ENCODE results near the gene DNM2. TPM values are rescaled to one million over a fixed set of nuclear protein-coding genes. Genes with fewer than 3 reads are reported as not detected.
"Not testable (repeated sequence)": the region's sequence is repeated elsewhere in the genome, so short reads cannot be mapped to it uniquely, and the experiment has no call there.

Gene DNM2
- total RNA-seq, 1 donor from 2014 or later = 410 TPM

DNA sequence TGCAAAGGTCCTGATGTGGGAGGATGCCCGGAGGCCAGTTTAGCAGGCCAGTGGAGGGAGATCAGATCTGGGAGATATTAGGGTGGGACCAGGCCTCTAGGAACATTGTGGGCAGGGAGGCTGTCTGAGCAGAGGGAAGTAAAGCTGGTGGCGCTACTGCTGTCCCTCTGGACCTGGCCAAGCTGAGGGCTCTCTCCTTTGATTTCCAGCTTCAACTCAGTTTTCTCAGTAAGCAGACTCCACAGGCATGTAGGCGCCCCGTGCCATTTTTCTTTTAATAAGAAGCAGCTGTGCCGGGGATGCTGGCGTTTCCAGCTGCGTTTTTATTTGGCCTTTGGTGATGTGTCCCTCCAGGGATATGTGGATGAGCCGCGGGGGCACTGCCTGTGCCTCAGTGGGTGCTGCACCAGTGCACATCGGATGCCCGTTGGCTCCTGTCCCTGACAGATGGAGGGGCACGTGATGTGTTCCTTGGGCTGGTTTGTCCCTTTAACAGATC lies 6.7 kb downstream of the DNM2 start:
- intact Hi-C loops (cut with micrococcal nuclease) = no loop called here

DNA sequence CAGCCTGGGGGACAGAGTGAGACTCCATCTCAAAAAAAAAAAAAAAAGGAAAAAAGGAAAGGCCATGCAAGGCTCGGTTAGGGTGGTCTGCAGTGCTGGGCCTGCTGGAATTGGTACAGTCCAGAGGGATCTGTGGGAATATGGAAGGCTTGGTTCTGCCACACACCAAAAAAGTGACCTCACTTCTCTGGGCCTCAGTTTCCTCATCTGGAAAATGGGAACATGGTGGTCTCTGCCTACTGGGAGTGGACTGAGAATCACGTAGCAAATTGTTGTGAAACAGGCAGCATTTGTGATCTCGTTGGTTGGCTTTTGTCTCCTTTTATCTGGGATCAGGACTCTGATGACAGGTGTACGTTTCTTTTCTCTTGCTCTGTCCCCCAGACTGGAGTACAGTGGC lies 7.5 kb downstream of the DNM2 start:
- intact Hi-C loops (cut with micrococcal nuclease) = no loop called here

DNA sequence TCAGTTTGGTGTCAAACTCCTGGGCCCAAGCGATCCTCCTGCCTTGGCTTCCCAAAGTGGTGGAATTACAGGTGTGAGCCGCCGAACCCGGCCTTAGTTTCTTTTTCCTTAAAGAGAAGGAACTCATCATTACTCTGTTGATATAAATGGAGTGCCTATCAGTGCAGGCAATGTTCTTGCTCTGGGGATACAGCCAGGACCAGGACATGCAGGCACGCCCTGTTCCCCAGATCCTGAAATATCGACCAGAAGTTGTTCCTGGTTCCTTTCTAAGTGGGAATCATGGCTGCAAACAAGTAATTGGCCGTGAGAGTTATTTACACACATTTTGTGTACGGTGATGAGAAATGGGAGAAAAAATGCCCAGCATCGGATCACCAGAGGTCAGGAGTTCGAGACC lies 8.4 kb downstream of the DNM2 start:
- intact Hi-C loops (cut with micrococcal nuclease) = no loop called here

GRCh38 chr19:10727685-10728201 lies 9.9 kb downstream of the DNM2 start:
- intact Hi-C loops (cut with micrococcal nuclease) = no loop called here

DNA sequence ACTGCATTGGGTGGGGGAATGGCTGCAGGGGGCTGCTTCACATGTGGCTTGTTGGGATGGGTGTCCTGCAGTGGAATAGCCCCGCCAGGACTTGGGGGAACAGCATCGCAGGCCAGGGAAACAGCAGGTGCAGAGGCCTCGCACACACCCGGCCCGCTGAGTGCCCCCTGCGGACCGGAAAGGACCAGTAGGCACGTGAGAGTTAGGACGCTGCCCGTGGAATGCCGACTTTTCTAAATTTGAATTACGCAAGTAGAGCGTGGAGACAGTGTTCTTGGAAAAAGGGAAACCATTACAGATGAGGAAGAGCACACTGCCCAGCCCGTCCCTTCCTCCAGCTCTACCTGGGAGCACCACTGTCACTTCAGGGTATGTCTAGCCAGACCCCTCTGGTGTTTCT lies 11.5 kb downstream of the DNM2 start:
- intact Hi-C loops (cut with micrococcal nuclease) = no loop called here

GRCh38 chr19:10730932-10731331 lies 13.1 kb downstream of the DNM2 start:
- intact Hi-C loops (cut with micrococcal nuclease) = loop anchor here (1.0 kb wide), 3 partner anchors 14 to 66 kb away; no protein-coding TSS in a partner anchor

DNA sequence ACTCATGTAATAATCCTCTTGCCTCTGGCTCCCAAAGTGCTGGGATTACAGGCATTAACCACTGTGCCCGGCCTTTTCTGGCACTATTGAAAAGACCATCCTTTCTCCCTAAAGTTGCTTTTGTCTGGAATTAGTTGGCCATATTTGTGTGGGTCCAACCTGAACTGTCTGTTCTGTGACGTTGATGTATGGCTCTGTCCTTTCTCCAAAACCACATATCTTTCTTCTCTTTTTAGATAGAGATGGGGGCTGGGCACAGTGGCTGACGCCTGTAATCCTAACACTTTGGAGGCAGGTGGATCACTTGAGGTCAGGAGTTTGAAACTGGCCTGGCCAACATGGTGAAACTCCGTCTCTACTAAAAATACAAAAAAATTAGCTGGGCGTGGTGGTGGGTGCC lies 17.9 kb downstream of the DNM2 start:
- intact Hi-C loops (cut with micrococcal nuclease) = no loop called here

GRCh38 chr19:10736189-10736588 lies 18.3 kb downstream of the DNM2 start:
- intact Hi-C loops (cut with micrococcal nuclease) = no loop called here

- intact Hi-C loops (cut with micrococcal nuclease) = no loop called here
Observed at GRCh38 chr19:10736916-10737551, 19.2 kb downstream of the DNM2 start.

- intact Hi-C loops (cut with micrococcal nuclease) = no loop called here
Observed at GRCh38 chr19:10737722-10738121, 19.8 kb downstream of the DNM2 start.

GRCh38 chr19:10740798-10741197 lies 22.9 kb downstream of the DNM2 start:
- intact Hi-C loops (cut with micrococcal nuclease) = no loop called here

DNA sequence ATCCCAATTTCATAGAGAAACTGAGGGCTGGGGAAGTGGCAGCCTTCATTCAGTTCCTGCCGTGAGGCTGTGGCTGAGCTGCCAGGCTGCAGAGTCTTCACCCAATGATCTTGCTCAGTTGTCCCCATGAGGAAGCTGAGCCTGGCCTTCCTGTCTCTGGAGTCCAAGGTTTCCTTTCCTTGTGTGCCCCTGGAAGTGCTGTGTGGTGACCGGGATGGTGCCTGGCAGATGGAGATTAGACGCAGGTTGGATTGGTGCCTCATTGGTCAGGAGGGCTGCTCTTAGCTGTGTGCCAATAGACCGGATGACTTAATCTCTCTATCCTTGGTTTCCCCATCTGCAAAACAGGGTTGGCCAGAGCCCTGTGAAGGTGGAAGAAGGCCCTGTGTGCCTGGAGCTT lies 24.6 kb downstream of the DNM2 start:
- intact Hi-C loops (cut with micrococcal nuclease) = no loop called here

- intact Hi-C loops (cut with micrococcal nuclease) = no loop called here
Observed at GRCh38 chr19:10744253-10744798, 26.4 kb downstream of the DNM2 start.

- intact Hi-C loops (cut with micrococcal nuclease) = no loop called here
Observed at GRCh38 chr19:10744801-10745293, 27.0 kb downstream of the DNM2 start.

GRCh38 chr19:10746437-10746836 lies 28.6 kb downstream of the DNM2 start:
- intact Hi-C loops (cut with micrococcal nuclease) = not testable (repeated sequence)

GRCh38 chr19:10747271-10747670 lies 29.4 kb downstream of the DNM2 start:
- intact Hi-C loops (cut with micrococcal nuclease) = no loop called here

GRCh38 chr19:10747674-10748073 lies 29.8 kb downstream of the DNM2 start:
- intact Hi-C loops (cut with micrococcal nuclease) = no loop called here

GRCh38 chr19:10748195-10748926 lies 30.5 kb downstream of the DNM2 start:
- intact Hi-C loops (cut with micrococcal nuclease) = no loop called here

- intact Hi-C loops (cut with micrococcal nuclease) = no loop called here
Observed at GRCh38 chr19:10748927-10749434, 31.1 kb downstream of the DNM2 start.

- intact Hi-C loops (cut with micrococcal nuclease) = no loop called here
Observed at GRCh38 chr19:10749435-10750384, 31.8 kb downstream of the DNM2 start.
